Tibial nerve (tissue), 4 donors: ENCODE measurements around the gene DPCD.

Source experiments
- EP300 ChIP-seq, 2 donors: sonication (generic); formaldehyde crosslinking; IDR thresholded peaks; one replicate each; pipeline ENCODE4 v1.6.1; 2017; ENCODE audit warnings: antibody characterized with exemption in 2 of 2, mild to moderate bottlenecking in 1 of 2
- POLR2A ChIP-seq, 2 donors: fragments of 450-650 bp; IDR thresholded peaks; one replicate each; pipeline ENCODE4 v1.6.1; 2017; ENCODE audit warnings: antibody characterized with exemption in 2 of 2, mild to moderate bottlenecking in 2 of 2, moderate library complexity in 2 of 2
- TF ChIP-seq, protein P1 (sequence below), 5 experiments: fragments of 200-600 bp in 3 of 5; fragments of 450-650 bp in 2 of 5; sonication (generic) in 3 of 5; IDR thresholded peaks; one replicate each; pipeline ENCODE4 v1.5.1; 2016 to 2019; ENCODE audit warnings: antibody characterized with exemption in 5 of 5, mild to moderate bottlenecking in 3 of 5, moderate library complexity in 2 of 5

DNA sequence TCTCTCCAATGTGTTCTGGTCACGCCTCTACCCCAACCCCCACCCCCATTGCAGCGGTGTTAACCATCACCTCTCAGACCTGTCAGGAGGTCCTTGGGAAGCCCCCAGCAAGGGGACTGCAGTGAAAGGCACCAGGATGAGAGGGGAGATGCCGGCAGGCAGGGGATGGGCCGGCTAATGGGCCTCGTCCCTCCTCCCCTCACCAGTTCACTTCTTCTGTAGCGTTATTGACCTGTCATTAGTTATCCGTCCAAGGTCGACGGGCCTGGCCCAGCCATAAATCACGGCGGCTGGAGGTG lies 18.8 kb upstream of the DPCD start:
- TF ChIP-seq, protein P1, sequence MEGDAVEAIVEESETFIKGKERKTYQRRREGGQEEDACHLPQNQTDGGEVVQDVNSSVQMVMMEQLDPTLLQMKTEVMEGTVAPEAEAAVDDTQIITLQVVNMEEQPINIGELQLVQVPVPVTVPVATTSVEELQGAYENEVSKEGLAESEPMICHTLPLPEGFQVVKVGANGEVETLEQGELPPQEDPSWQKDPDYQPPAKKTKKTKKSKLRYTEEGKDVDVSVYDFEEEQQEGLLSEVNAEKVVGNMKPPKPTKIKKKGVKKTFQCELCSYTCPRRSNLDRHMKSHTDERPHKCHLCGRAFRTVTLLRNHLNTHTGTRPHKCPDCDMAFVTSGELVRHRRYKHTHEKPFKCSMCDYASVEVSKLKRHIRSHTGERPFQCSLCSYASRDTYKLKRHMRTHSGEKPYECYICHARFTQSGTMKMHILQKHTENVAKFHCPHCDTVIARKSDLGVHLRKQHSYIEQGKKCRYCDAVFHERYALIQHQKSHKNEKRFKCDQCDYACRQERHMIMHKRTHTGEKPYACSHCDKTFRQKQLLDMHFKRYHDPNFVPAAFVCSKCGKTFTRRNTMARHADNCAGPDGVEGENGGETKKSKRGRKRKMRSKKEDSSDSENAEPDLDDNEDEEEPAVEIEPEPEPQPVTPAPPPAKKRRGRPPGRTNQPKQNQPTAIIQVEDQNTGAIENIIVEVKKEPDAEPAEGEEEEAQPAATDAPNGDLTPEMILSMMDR (IDR thresholded peaks at IDR 0.05): no peak
- no peak for TF ChIP-seq EP300 (IDR thresholded peaks at IDR 0.05)
- TF ChIP-seq POLR2A (IDR thresholded peaks at IDR 0.05): no peak
